Measurements from ENCODE around the gene GLIS1. TPM values are rescaled to one million over a fixed set of nuclear protein-coding genes. Genes with fewer than 3 reads are reported as not detected.

Gene GLIS1
- total and polyA plus RNA-seq, 11 donors = 0.06 to 0.35 (median 0.13) TPM; not detected in 6

DNA sequence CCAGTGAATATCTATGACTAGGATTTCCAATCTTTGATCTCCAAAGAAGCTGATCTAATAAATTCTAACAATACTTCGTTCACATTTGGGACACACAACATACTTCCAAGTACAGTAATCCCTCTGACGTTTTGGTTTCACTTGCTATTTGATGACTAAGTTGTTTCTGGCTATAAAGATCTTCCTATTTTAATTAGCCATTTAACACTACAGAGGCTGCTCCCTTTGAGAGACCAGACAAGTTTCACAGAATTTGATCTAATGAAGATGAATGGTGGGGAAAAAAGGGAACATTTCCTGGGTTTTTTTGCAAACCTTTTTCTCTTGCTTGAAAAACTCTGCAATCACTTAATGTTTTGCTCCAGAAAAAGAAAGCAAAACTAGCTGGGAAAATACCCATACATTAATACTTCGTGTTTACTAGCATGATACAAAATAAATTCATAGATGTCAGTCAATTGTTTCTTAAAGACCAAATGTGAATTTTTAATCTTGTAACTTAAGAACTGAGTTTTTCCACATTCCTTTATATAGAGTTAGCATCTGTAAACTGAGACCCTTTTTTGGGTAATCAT lies 28.0 kb upstream of the GLIS1 start:
- H3K4me3 ChIP-seq = peak overlapping the region in 6 of 12 donors; percentile 12 to 47 (median 14)
- ATAC-seq (peak in 1 of 4 donors; percentile 52), DNase-seq (no peak)
- intact Hi-C loops (cut with DNase I) = no loop called here
- H3K27me3 ChIP-seq = no peaks in the 10 kb centered on the region
- H3K4me1 ChIP-seq = peaks cover 0 to 22% (median 5%) of the 10 kb centered on the region in 12 donors
- peaks cover 0 to 4% (median 0%) of the 10 kb centered on the region in 12 donors for H3K9me3 ChIP-seq
- H3K27ac ChIP-seq = peak overlapping the region in 8 of 12 donors; percentile 14 to 83 (median 39)
- WGBS, 4 donors = 40 to 56% (median 47%) methylated on average over 3 of the region's 3 CpGs
- no peak for TF ChIP-seq POLR2A (IDR thresholded peaks at IDR 0.05)
- TF ChIP-seq, protein P1, sequence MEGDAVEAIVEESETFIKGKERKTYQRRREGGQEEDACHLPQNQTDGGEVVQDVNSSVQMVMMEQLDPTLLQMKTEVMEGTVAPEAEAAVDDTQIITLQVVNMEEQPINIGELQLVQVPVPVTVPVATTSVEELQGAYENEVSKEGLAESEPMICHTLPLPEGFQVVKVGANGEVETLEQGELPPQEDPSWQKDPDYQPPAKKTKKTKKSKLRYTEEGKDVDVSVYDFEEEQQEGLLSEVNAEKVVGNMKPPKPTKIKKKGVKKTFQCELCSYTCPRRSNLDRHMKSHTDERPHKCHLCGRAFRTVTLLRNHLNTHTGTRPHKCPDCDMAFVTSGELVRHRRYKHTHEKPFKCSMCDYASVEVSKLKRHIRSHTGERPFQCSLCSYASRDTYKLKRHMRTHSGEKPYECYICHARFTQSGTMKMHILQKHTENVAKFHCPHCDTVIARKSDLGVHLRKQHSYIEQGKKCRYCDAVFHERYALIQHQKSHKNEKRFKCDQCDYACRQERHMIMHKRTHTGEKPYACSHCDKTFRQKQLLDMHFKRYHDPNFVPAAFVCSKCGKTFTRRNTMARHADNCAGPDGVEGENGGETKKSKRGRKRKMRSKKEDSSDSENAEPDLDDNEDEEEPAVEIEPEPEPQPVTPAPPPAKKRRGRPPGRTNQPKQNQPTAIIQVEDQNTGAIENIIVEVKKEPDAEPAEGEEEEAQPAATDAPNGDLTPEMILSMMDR (IDR thresholded peaks at IDR 0.05) = no peak
- peaks cover 0 to 30% (median 20%) of the 10 kb centered on the region in 9 donors for H3K36me3 ChIP-seq

DNA sequence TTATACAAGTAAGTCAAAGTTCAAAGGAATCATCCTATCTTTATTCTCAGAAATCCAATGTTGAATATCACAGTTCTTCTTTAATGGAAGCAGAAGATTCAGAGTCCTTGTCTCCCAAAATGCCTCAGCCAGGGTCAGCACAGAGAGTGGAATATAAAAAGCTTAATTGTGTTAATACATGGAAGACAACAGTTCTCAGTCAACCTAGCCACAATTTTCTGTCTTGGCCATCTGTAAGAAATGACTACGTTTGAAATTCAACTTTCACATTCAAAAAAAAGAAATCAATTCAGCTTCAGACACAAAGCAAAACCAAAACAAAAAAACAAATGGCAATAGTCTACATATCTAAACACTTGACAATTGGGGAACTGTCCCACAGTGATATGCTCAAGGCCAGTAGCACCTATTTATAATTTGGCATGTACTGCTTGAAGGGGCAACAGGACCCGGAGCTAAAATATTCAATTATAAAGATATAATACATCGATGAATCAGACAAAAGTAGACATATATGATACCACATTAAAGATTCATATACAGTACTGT lies 27.3 kb upstream of the GLIS1 start:
- Histone ChIP-seq H3K27me3 (no peaks in the 10 kb centered on the region), H3K4me3 (peak overlapping the region in 3 of 12 donors; percentile 13 to 47 (median 24)), H3K36me3 (peaks cover 0 to 23% (median 14%) of the 10 kb centered on the region in 9 donors), H3K27ac (peak overlapping the region in 9 of 12 donors; percentile 14 to 83 (median 41)), H3K4me1 (peaks cover 0 to 22% (median 5%) of the 10 kb centered on the region in 12 donors), H3K9me3 (peaks cover 0 to 10% (median 0%) of the 10 kb centered on the region in 12 donors)
- TF ChIP-seq, protein P1 (IDR thresholded peaks at IDR 0.05) = no peak
- no peak for TF ChIP-seq POLR2A (IDR thresholded peaks at IDR 0.05)
- ATAC-seq (no peak), DNase-seq (no peak)
- 69 to 80% (median 77%) methylated on average over 3 of the region's 3 CpGs for WGBS, 4 donors
- intact Hi-C loops (cut with DNase I) = no loop called here

DNA sequence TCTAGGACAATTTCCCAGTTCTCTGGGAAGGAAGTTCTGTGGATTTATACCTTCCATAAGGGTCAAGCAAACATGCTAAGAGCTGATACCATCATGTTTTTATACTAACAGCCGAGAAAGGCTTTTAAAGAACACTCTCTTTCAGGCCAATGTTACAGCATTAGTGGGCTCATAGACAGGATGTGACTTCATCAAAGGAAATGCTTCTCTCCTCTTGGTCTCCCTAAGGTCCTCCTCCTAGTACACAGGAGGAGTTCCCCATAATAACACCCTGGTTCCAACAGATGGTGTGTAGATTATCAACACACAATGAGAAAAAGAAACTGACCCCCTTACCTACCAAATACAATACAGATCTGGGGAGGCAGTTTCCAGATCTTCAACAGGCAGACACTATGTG lies 26.7 kb upstream of the GLIS1 start:
- Histone ChIP-seq H3K9me3 (peaks cover 0 to 13% (median 0%) of the 10 kb centered on the region in 12 donors), H3K4me1 (peaks cover 0 to 22% (median 5%) of the 10 kb centered on the region in 12 donors), H3K27me3 (no peaks in the 10 kb centered on the region), H3K4me3 (no peak overlapping the region), H3K27ac (peak overlapping the region in 9 of 12 donors; percentile 14 to 83 (median 41)), H3K36me3 (peaks cover 0 to 18% (median 8%) of the 10 kb centered on the region in 9 donors)
- ATAC-seq = peak; percentile 61 to 97 (median 74)
- TF ChIP-seq, protein P1 (IDR thresholded peaks at IDR 0.05) = no peak
- TF ChIP-seq POLR2A (IDR thresholded peaks at IDR 0.05) = no peak
- no peak for DNase-seq
- WGBS, 4 donors = 46 to 67% (median 60%) methylated on average over 1 of the region's 1 CpG
- intact Hi-C loops (cut with DNase I) = no loop called here

DNA sequence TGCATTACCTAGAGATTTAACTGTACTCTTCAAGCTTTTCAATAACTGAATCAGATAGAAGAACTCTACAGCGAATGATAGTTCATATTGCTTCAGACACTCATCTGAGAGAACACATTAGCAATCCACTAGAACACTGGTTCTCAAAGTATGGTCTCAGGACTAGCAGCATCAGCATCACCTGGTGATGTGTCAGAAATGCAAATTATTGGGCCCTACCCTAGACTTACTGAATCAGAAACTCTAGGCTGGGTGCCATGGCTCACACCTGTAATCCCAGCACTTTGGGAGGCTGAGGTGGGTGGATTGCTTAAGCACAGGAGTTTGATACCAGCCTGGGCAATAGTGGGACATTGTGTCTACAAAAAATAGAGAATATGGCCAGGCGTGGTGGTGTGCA lies 24.9 kb upstream of the GLIS1 start:
- TF ChIP-seq POLR2A (IDR thresholded peaks at IDR 0.05) = no peak
- TF ChIP-seq, protein P1 (IDR thresholded peaks at IDR 0.05) = no peak
- intact Hi-C loops (cut with DNase I) = no loop called here
- no peak overlapping the region for H3K27ac ChIP-seq
- peaks cover 0 to 13% (median 0%) of the 10 kb centered on the region in 12 donors for H3K9me3 ChIP-seq
- ATAC-seq = no peak
- peaks cover 0 to 11% (median 0%) of the 10 kb centered on the region in 9 donors for H3K36me3 ChIP-seq
- whole genome bisulfite sequencing, 4 donors = 94 to 100% (median 97%) methylated on average over 2 of the region's 2 CpGs
- DNase-seq = no peak
- H3K27me3 ChIP-seq = no peaks in the 10 kb centered on the region
- H3K4me3 ChIP-seq = no peak overlapping the region
- H3K4me1 ChIP-seq = peaks cover 0 to 22% (median 5%) of the 10 kb centered on the region in 12 donors

All from heart left ventricle (tissue), 16 donors.